ENCODE results near the gene SPATA31C1. TPM values are rescaled to one million over a fixed set of nuclear protein-coding genes. Genes with fewer than 3 reads are reported as not detected.

SPATA31C1 gene
- total RNA-seq, 6 donors from 2014 or later: not detected

- ATAC-seq (ENCODE audit: low FRiP score in 2 of 2) (no peak), DNase-seq (no peak)
- Histone ChIP-seq H3K27ac (no peak overlapping the region), H3K9me3 (no peaks in the 10 kb centered on the region), H3K4me1 (no peaks in the 10 kb centered on the region), H3K27me3 (no peaks in the 10 kb centered on the region), H3K36me3 (no peaks in the 10 kb centered on the region), H3K4me3 (no peak overlapping the region)
- 84 to 89% methylated on average over 8 to 12 of the region's 12 CpGs for WGBS, 2 donors
- TF ChIP-seq EP300 (IDR thresholded peaks at IDR 0.05) (no peak), POLR2AphosphoS5 (IDR thresholded peaks at IDR 0.05) (no peak), CTCF (IDR thresholded peaks at IDR 0.05) (no peak), POLR2A (IDR thresholded peaks at IDR 0.05) (no peak)
These were observed 28.5 kb upstream of the SPATA31C1 start for GRCh38 chr9:87889065-87889881.

DNA sequence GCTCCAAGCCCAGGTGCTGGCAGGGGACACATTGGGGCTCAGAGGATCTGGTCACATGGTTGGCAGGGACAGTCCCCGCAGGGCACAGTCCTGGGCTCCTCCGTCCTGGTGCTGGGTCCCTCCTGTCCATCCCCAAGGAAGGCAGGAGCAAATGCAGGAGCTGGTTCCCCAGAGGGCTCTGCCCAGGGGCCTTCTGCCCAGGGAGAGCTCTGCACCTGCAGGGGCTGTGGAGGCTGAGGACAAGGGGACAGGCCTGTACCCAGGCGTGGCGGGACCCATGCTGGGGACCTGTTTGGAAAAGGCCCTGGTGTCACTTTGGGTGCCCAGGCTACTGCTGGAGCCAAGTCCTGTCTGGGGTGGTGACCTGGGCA, 27.9 kb upstream of the SPATA31C1 start:
- TF ChIP-seq EP300 (IDR thresholded peaks at IDR 0.05): no peak
- TF ChIP-seq POLR2AphosphoS5 (IDR thresholded peaks at IDR 0.05): no peak
- TF ChIP-seq CTCF (IDR thresholded peaks at IDR 0.05): no peak
- TF ChIP-seq POLR2A (IDR thresholded peaks at IDR 0.05): no peak
- 95% methylated on average over 4 of the region's 4 CpGs; no CpG with 5 or more reads in 1 of the 2 donors for WGBS, 2 donors
- Histone ChIP-seq H3K27ac (no peak overlapping the region), H3K36me3 (no peaks in the 10 kb centered on the region), H3K4me1 (no peaks in the 10 kb centered on the region), H3K9me3 (no peaks in the 10 kb centered on the region), H3K4me3 (no peak overlapping the region), H3K27me3 (no peaks in the 10 kb centered on the region)
- DNase-seq: peak in 1 of 2 donors; percentile 46
- ATAC-seq (ENCODE audit: low FRiP score in 2 of 2): peak in 1 of 2 donors; percentile 5

DNA sequence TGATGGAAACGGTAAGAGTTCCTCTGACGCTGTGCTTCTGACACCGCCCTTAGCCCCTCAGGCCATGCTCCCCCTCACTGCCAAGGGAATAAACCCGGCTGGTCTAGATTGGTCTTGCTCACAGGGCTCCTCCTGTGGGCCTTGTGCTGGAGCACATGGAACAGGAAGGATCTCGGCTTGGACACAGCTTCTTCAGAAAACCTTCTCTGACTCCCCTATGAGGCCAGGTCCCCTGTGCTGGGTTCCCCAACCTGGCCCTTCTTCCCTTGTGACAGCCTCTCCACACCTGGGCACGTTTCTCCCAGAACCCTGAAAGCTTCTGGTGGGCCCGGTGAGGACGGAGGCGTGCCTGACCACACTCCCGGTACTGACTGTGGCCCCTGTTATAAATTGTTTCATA, 26.9 kb upstream of the SPATA31C1 start:
- Histone ChIP-seq H3K4me3 (no peak overlapping the region), H3K36me3 (no peaks in the 10 kb centered on the region), H3K27ac (no peak overlapping the region), H3K9me3 (no peaks in the 10 kb centered on the region), H3K4me1 (no peaks in the 10 kb centered on the region), H3K27me3 (no peaks in the 10 kb centered on the region)
- TF ChIP-seq CTCF (IDR thresholded peaks at IDR 0.05) (no peak), POLR2AphosphoS5 (IDR thresholded peaks at IDR 0.05) (no peak), POLR2A (IDR thresholded peaks at IDR 0.05) (no peak), EP300 (IDR thresholded peaks at IDR 0.05) (no peak)
- WGBS, 2 donors: 86 to 90% methylated on average over 10 of the region's 10 CpGs
- DNase-seq (no peak), ATAC-seq (ENCODE audit: low FRiP score in 2 of 2) (no peak)

- WGBS, 2 donors: 96 to 98% methylated on average over 6 of the region's 6 CpGs
- Histone ChIP-seq H3K9me3 (no peaks in the 10 kb centered on the region), H3K36me3 (no peaks in the 10 kb centered on the region), H3K27me3 (no peaks in the 10 kb centered on the region), H3K27ac (no peak overlapping the region), H3K4me3 (no peak overlapping the region), H3K4me1 (no peaks in the 10 kb centered on the region)
- TF ChIP-seq CTCF (IDR thresholded peaks at IDR 0.05) (no peak), POLR2AphosphoS5 (IDR thresholded peaks at IDR 0.05) (no peak), EP300 (IDR thresholded peaks at IDR 0.05) (no peak), POLR2A (IDR thresholded peaks at IDR 0.05) (no peak)
- ATAC-seq (ENCODE audit: low FRiP score in 2 of 2) (no peak), DNase-seq (no peak)
These were observed 26.0 kb upstream of the SPATA31C1 start for GRCh38 chr9:87891754-87892153.

DNA sequence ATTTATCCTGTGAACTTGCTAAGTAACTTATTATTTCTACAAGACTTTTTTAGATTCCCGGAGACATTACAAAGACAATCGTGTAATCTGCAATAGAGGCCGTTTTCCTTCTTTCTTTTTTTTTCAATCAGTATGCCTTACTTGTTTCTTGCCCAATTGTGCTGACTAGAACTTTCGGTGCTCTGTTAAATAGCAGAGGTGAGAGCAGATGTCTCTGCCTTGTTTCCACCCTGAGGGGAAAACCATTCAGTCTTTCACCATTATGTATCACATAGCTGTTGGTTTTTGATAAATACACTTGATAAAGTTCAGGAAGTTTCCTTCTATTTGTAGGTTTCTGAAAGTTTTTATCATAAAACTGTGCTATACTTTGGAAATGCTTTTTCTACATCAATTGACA, 24.8 kb upstream of the SPATA31C1 start:
- ATAC-seq (ENCODE audit: low FRiP score in 2 of 2) (no peak), DNase-seq (no peak)
- TF ChIP-seq CTCF (IDR thresholded peaks at IDR 0.05) (no peak), EP300 (IDR thresholded peaks at IDR 0.05) (no peak), POLR2AphosphoS5 (IDR thresholded peaks at IDR 0.05) (no peak), POLR2A (IDR thresholded peaks at IDR 0.05) (no peak)
- Histone ChIP-seq H3K27me3 (no peaks in the 10 kb centered on the region), H3K4me1 (no peaks in the 10 kb centered on the region), H3K27ac (no peak overlapping the region), H3K36me3 (no peaks in the 10 kb centered on the region), H3K9me3 (no peaks in the 10 kb centered on the region), H3K4me3 (no peak overlapping the region)
- WGBS, 2 donors: 82 to 87% methylated on average over 4 of the region's 4 CpGs

All from upper lobe of left lung (tissue), 6 donors.